Mesothelial cell of epicardium (in vitro differentiated cells): ENCODE data around the gene WDR59. TPM values are rescaled to one million over a fixed set of nuclear protein-coding genes. Genes with fewer than 3 reads are reported as not detected.

Source experiments
- DNase-seq, 2 experiments: peaks; one replicate each; pipeline ENCODE4 v3.0.0; 2021; ENCODE audit warnings: low spot score in 2 of 2; ENCODE audit not compliant: unreplicated experiment in 2 of 2
- H3K27ac Mint-ChIP-seq: 2 replicates; pipeline ENCODE4 v1.8.0; 2021; ENCODE audit warnings: mixed read lengths
- H3K27me3 Mint-ChIP-seq: 2 replicates; pipeline ENCODE4 v1.8.0; 2021; ENCODE audit warnings: low read depth, mixed read lengths
- H3K36me3 Mint-ChIP-seq: 2 replicates; pipeline ENCODE4 v1.8.0; 2021; ENCODE audit warnings: mixed read lengths
- H3K4me1 Mint-ChIP-seq: 2 replicates; pipeline ENCODE4 v1.8.0; 2021; ENCODE audit warnings: mixed read lengths
- H3K4me3 Mint-ChIP-seq: 2 replicates; pipeline ENCODE4 v1.8.0; 2021; ENCODE audit warnings: mild to moderate bottlenecking, moderate library complexity, mixed read lengths
- H3K9me3 Mint-ChIP-seq: 2 replicates; pipeline ENCODE4 v1.8.0; 2021; ENCODE audit warnings: mixed read lengths
- total RNA-seq: library from RNA; stranded (reverse); gene quantifications from 3 replicates; pipeline ENCODE4 v1.2.1, GENCODE V29; 2021
- TF ChIP-seq, protein P1 (sequence below): fragments of 200-600 bp; sonication (generic); IDR thresholded peaks from one replicate; pipeline ENCODE4 v1.5.0; 2021; ENCODE audit warnings: antibody characterized with exemption; ENCODE audit not compliant: unreplicated experiment

The WDR59 gene
- total RNA-seq, 1 donor from 2014 or later, result 134 TPM

- DNase-seq, result no peak
- no peaks in the 10 kb centered on the region for H3K27me3 Mint-ChIP-seq
- no peaks in the 10 kb centered on the region for H3K36me3 Mint-ChIP-seq
- peaks cover 2% of the 10 kb centered on the region for H3K4me1 Mint-ChIP-seq
- no peak overlapping the region for H3K4me3 Mint-ChIP-seq
- TF ChIP-seq, protein P1, sequence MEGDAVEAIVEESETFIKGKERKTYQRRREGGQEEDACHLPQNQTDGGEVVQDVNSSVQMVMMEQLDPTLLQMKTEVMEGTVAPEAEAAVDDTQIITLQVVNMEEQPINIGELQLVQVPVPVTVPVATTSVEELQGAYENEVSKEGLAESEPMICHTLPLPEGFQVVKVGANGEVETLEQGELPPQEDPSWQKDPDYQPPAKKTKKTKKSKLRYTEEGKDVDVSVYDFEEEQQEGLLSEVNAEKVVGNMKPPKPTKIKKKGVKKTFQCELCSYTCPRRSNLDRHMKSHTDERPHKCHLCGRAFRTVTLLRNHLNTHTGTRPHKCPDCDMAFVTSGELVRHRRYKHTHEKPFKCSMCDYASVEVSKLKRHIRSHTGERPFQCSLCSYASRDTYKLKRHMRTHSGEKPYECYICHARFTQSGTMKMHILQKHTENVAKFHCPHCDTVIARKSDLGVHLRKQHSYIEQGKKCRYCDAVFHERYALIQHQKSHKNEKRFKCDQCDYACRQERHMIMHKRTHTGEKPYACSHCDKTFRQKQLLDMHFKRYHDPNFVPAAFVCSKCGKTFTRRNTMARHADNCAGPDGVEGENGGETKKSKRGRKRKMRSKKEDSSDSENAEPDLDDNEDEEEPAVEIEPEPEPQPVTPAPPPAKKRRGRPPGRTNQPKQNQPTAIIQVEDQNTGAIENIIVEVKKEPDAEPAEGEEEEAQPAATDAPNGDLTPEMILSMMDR, result no peak
- no peaks in the 10 kb centered on the region for H3K9me3 Mint-ChIP-seq
- H3K27ac Mint-ChIP-seq, result no peak overlapping the region
Measured at GRCh38 chr16:74837056-74837455, 147.9 kb downstream of the WDR59 start.

DNA sequence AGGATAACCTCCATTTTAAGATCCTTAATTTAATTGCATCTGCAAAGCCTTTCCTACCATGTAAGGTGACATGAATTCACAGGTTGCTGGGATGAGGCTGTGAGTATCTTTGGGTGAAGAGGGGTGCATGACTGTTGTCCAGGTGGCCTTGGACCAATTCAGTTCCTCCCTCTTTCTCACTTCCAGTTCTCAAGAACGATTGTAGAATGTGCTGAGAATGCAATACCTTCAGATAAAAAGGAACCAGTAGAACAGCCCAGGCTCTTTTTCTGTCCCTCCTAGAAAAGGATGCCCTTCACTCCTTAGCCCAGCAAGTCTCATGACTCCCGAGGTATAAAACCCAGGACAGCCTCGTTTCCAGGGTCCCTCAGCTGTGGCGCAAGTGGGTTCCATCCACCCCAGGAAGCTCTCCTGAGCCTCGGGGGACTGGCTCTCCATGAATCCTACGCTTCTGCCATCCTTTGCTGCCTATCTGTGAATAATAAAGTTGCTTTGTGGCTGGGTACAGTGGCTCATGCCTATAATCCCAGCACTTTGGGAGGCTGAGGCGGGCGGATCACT is 148.7 kb downstream of the WDR59 start:
- peaks cover 2% of the 10 kb centered on the region for H3K4me1 Mint-ChIP-seq
- no peaks in the 10 kb centered on the region for H3K36me3 Mint-ChIP-seq
- H3K27ac Mint-ChIP-seq, result no peak overlapping the region
- H3K9me3 Mint-ChIP-seq, result no peaks in the 10 kb centered on the region
- H3K4me3 Mint-ChIP-seq, result no peak overlapping the region
- no peak for DNase-seq
- H3K27me3 Mint-ChIP-seq, result no peaks in the 10 kb centered on the region
- TF ChIP-seq, protein P1, result no peak

DNA sequence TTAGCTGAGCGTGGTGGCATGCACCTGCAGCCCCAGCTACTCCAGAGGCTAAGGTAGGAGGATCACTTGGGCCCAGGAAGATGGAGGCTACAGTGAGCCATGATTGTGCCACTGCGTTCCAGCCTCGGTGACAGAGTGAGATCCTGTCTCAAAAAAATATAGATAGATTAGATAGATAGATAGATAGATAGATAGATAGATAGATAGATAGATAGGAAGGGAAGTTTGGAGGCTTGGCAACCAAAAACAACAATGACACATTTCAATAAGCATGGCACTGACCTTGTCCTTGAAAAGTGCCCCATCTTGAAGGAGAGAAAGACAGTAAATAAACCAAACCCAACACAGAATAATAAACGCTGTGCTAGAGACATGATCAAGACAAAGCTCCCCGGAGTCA is 152.7 kb downstream of the WDR59 start:
- peaks cover 15% of the 10 kb centered on the region for H3K9me3 Mint-ChIP-seq
- no peak for DNase-seq
- no peaks in the 10 kb centered on the region for H3K27me3 Mint-ChIP-seq
- no peak overlapping the region for H3K4me3 Mint-ChIP-seq
- no peak overlapping the region for H3K27ac Mint-ChIP-seq
- peaks cover 2% of the 10 kb centered on the region for H3K4me1 Mint-ChIP-seq
- H3K36me3 Mint-ChIP-seq, result peaks cover 3% of the 10 kb centered on the region
- TF ChIP-seq, protein P1, result no peak

DNA sequence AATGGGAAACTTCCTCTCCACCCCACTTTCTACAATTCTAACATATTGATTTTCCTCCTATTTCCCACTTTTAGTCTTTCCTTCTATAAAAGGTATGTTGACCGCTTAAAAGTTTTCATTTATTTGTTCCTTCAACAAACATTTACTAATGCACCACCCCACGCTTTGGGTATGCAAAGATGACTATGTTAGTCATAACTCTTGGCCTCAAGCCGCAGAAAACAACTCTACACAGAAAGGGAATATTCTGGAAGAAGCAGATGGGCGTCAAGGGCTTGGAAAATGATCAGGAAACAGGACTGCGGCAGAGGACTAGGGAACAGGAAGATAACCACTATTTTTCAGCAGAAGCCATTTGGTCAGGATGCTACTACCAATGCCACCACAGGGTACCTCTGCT is 153.5 kb downstream of the WDR59 start:
- Mint-ChIP-seq H3K27ac (no peak overlapping the region), H3K27me3 (no peaks in the 10 kb centered on the region), H3K9me3 (peaks cover 15% of the 10 kb centered on the region), H3K36me3 (peaks cover 3% of the 10 kb centered on the region), H3K4me3 (no peak overlapping the region), H3K4me1 (peaks cover 5% of the 10 kb centered on the region)
- no peak for DNase-seq
- TF ChIP-seq, protein P1, result no peak

GRCh38 chr16:74830648-74831047 is 154.3 kb downstream of the WDR59 start:
- Mint-ChIP-seq H3K27ac (no peak overlapping the region), H3K4me3 (no peak overlapping the region), H3K9me3 (peaks cover 15% of the 10 kb centered on the region), H3K36me3 (peaks cover 3% of the 10 kb centered on the region), H3K27me3 (no peaks in the 10 kb centered on the region), H3K4me1 (peaks cover 11% of the 10 kb centered on the region)
- TF ChIP-seq, protein P1, result no peak
- DNase-seq, result no peak

DNA sequence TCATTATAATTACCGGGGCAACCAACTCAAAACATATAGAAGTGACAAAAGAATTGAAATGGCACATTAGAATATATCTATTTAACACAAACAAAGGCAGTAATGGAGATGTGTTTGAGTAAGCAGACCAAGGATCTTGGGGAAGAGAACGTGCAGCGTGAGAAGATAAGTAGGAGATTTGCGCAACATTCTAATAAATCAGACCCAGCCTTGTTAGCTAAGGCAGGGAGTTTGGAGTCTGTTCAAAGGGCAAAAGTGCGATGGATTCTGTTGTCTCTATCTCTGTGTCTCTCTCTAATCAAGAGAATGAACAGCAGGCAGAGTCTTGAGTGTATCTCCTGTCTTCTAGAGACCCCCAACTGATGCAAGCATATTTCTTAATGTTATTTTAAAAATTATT is 155.3 kb downstream of the WDR59 start:
- Mint-ChIP-seq H3K4me3 (no peak overlapping the region), H3K4me1 (peaks cover 11% of the 10 kb centered on the region), H3K9me3 (peaks cover 17% of the 10 kb centered on the region), H3K27me3 (no peaks in the 10 kb centered on the region), H3K27ac (no peak overlapping the region), H3K36me3 (peaks cover 3% of the 10 kb centered on the region)
- TF ChIP-seq, protein P1, result no peak
- no peak for DNase-seq
